ENCODE measurements around the gene TOB2. TPM values are rescaled to one million over a fixed set of nuclear protein-coding genes. Genes with fewer than 3 reads are reported as not detected.
"Not testable (repeated sequence)": the region's sequence is repeated elsewhere in the genome, so short reads cannot be mapped to it uniquely, and the experiment has no call there.

TOB2 gene
- total RNA-seq, 2 experiments from 2014 or later: 26.5 to 32.3 TPM

DNA sequence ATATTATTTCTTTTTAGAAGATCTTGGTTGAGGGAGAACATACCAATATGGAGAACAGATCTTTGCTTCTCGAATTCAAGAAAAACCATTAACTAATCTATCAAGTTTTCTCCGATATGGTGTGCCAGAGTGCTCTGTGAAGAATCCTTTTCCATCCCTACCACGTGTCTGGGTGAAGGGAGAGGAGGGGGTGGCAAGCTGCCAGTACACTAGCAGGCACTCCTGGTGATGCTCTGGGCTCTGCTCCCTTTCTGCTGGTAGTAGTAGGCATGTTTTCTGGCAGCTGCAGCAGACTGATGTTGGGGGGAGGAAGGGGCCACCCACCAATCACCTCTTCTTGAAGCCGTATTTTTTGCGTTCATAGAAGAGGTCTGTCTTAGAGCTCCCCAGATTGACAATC, 13.5 kb upstream of the TOB2 start:
- POLR2A ChIA-PET: interaction anchor here (0.7 to 0.9 kb wide), 3 partner anchors 9 to 37 kb away, joined by 3 to 5 read pairs (median 4); partner anchors contain the start of genes ACO2 and PHF5A
- H3K27me3 Mint-ChIP-seq; CTCF ChIA-PET; H3K4me1 Mint-ChIP-seq; intact Hi-C loops (cut with DNase I, micrococcal nuclease); ATAC-seq; H3K9me3 Mint-ChIP-seq (ENCODE audit: low read depth); H3K4me3 Mint-ChIP-seq; DNase-seq: not testable (repeated sequence)
- Mint-ChIP-seq H3K36me3 (ENCODE audit: low read depth) (peaks cover 49% of the 10 kb centered on the region), H3K27ac (peak overlapping the region; percentile 6)

DNA sequence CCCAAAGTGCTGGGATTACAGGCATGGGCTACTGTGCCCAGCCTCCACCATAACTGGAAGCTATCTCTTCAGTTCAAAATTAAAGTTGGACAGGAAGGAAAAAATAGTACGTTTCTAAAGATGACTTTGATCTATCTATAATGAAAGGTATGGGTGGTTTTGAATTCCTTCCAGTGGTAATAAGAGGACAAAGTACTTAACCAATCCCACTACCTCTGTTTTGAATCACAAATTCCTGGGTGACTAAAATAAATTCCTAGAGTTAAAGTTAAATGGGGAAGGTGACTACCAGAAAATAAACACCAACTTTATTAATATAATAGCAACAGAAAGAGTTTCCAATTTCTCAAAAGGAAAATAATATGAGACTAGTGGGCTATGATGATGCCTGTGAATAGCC, 12.8 kb upstream of the TOB2 start:
- intact Hi-C loops (cut with DNase I, micrococcal nuclease): no loop called here
- no peaks in the 10 kb centered on the region for H3K4me1 Mint-ChIP-seq
- ChIA-PET POLR2A (interaction anchor here (0.9 kb wide), 1 partner anchor 9 kb away, joined by 3 read pairs; the partner anchor contains the start of genes ACO2 and PHF5A), CTCF (interaction anchor here (0.8 kb wide), 1 partner anchor 10 kb away, joined by 3 read pairs; no protein-coding TSS in a partner anchor)
- H3K9me3 Mint-ChIP-seq (ENCODE audit: low read depth): no peaks in the 10 kb centered on the region
- no peak overlapping the region for H3K27ac Mint-ChIP-seq
- H3K27me3 Mint-ChIP-seq: no peaks in the 10 kb centered on the region
- no peak for ATAC-seq
- peaks cover 45% of the 10 kb centered on the region for H3K36me3 Mint-ChIP-seq (ENCODE audit: low read depth)
- no peak overlapping the region for H3K4me3 Mint-ChIP-seq
- DNase-seq: no peak

- Mint-ChIP-seq H3K27ac (no peak overlapping the region), H3K27me3 (no peaks in the 10 kb centered on the region), H3K4me1 (peaks cover 1% of the 10 kb centered on the region), H3K9me3 (ENCODE audit: low read depth) (no peaks in the 10 kb centered on the region), H3K4me3 (no peak overlapping the region), H3K36me3 (ENCODE audit: low read depth) (peaks cover 37% of the 10 kb centered on the region)
- CTCF ChIA-PET: interaction anchor here (0.6 to 1.3 kb wide), 3 partner anchors 10 to 158 kb away, joined by 3 read pairs; partner anchors contain the start of gene PHF5A
- intact Hi-C loops (cut with DNase I, micrococcal nuclease): no loop called here
- DNase-seq: no peak
- POLR2A ChIA-PET: interaction anchor here (0.7 kb wide), 1 partner anchor 49 kb away, joined by 3 read pairs; no protein-coding TSS in a partner anchor
- no peak for ATAC-seq
These were observed 11.6 kb upstream of the TOB2 start for GRCh38 chr22:41458161-41458728.

- Mint-ChIP-seq H3K27me3 (no peaks in the 10 kb centered on the region), H3K9me3 (ENCODE audit: low read depth) (no peaks in the 10 kb centered on the region), H3K4me1 (peaks cover 8% of the 10 kb centered on the region), H3K27ac (peak overlapping the region; percentile 97), H3K4me3 (peak overlapping the region; percentile 86), H3K36me3 (ENCODE audit: low read depth) (peaks cover 16% of the 10 kb centered on the region)
- peak; percentile 95 for DNase-seq
- intact Hi-C loops (cut with DNase I, micrococcal nuclease): loop anchor here (1.0 to 10.0 kb wide), 14 partner anchors 20 to 1167 kb away; partner anchors contain the start of genes DESI1 (in 2 of the 2), PHF5A (in 2 of the 2), XRCC6 (in 2 of the 2) and L3MBTL2 (in 1 of the 2)
- ChIA-PET CTCF (interaction anchor here (0.7 to 3.8 kb wide), 4 partner anchors 15 to 53 kb away, joined by 3 to 22 read pairs (median 8); partner anchors contain the start of genes ACO2 and PHF5A), POLR2A (interaction anchor here (0.6 to 2.1 kb wide), 11 partner anchors 9 to 520 kb away, joined by 3 to 27 read pairs (median 3); partner anchors contain the start of genes ACO2, PHF5A, PMM1 and RANGAP1)
- peak; percentile 73 for ATAC-seq
These were observed 1.7 kb upstream of the TOB2 start for GRCh38 chr22:41448189-41448808.

DNA sequence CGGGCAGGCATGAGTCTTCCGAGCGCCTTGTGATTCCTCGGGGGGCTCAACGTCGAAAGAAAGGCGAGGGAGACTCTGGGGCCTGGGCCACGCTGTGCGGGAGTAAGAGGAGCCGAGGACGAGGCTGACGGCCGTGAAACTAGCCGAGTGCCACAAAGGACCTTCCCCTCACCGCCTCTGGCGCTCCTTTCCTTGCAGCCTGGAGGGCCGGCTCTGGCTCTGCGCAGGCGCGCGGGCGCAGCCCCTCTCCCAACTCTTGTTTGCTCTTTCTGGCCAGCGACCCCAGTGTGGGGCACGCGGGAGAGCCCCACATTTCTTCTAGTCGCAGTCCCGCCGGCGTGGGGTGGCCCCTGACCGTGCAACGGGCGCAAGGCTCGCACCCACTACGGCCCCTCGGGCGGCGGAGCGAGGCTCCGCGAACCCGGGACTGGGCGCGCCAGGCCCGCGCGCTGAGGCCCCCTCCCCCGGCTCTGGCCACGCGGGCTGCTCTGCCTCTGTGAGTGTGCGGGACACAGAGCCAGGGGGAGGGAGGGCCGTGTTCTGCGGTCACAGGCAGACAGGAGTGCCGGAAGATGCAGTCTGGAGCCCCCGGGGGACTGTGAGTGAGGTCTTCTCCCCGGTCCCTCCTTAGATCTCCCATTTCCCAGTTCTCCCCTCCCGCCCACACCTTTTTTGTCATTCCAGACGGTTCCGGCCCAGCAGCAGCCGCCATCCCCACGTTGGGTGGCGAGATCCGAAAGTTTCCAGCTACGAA, 1.0 kb upstream of the TOB2 start:
- no peaks in the 10 kb centered on the region for H3K9me3 Mint-ChIP-seq (ENCODE audit: low read depth)
- H3K27ac Mint-ChIP-seq: peak overlapping the region; percentile 97
- no peaks in the 10 kb centered on the region for H3K27me3 Mint-ChIP-seq
- peaks cover 23% of the 10 kb centered on the region for H3K36me3 Mint-ChIP-seq (ENCODE audit: low read depth)
- POLR2A ChIA-PET: interaction anchor here (0.6 to 2.9 kb wide), 14 partner anchors 9 to 1167 kb away, joined by 3 to 53 read pairs (median 5); partner anchors contain the start of genes ACO2, PHF5A, PMM1 and POLDIP3
- intact Hi-C loops (cut with DNase I, micrococcal nuclease): loop anchor here (1.0 to 10.0 kb wide), 16 partner anchors 21 to 1167 kb away; partner anchors contain the start of genes DESI1 (in 2 of the 2), PHF5A (in 2 of the 2), ST13 (in 2 of the 2) and XRCC6 (in 2 of the 2)
- H3K4me3 Mint-ChIP-seq: peak overlapping the region; percentile 86
- peaks cover 13% of the 10 kb centered on the region for H3K4me1 Mint-ChIP-seq
- peak; percentile 75 for DNase-seq
- ATAC-seq: no peak
- CTCF ChIA-PET: interaction anchor here (0.7 to 3.9 kb wide), 4 partner anchors 16 to 45 kb away, joined by 6 to 22 read pairs (median 13); partner anchors contain the start of genes ACO2 and PHF5A

DNA sequence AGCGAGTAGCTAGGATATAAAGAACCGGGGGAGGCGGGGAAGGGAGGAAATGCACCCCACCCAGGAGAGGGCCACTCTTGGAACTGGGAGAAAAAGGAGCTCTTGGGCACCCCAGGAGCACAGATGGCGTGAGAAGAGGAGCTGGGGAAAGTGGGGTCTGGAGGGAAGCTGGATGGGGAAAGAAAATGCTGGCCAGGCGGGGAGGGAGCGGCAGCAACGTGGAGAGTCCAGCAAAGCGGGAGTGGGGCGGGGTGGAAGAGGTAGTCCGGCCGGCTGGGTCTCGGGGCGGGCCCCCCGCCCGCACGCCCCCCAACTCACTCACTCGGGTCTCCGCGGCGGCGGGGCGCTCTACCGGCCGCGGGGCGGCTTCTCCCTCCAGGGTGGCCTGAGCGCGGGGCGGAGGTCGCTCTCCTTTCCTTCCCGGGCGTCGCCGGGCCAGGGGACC, 522 bp downstream of the TOB2 start:
- POLR2A ChIA-PET: interaction anchor here (0.6 to 2.9 kb wide), 12 partner anchors 9 to 413 kb away, joined by 3 to 53 read pairs (median 5); partner anchors contain the start of genes ACO2, DESI1, PHF5A and PMM1
- CTCF ChIA-PET: interaction anchor here (0.6 to 3.9 kb wide), 5 partner anchors 23 to 53 kb away, joined by 3 to 22 read pairs (median 3); partner anchors contain the start of genes ACO2 and PHF5A
- DNase-seq (no peak), ATAC-seq (no peak)
- H3K9me3 Mint-ChIP-seq (ENCODE audit: low read depth): no peaks in the 10 kb centered on the region
- intact Hi-C loops (cut with DNase I, micrococcal nuclease): loop anchor here (1.0 to 10.0 kb wide), 9 partner anchors 43 to 1169 kb away; partner anchors contain the start of genes DESI1 (in 1 of the 2), EP300 (in 1 of the 2), NAGA (in 1 of the 2) and PHETA2 (in 1 of the 2)
- H3K36me3 Mint-ChIP-seq (ENCODE audit: low read depth): peaks cover 25% of the 10 kb centered on the region
- H3K4me3 Mint-ChIP-seq: peak overlapping the region; percentile 86
- peak overlapping the region; percentile 97 for H3K27ac Mint-ChIP-seq
- H3K4me1 Mint-ChIP-seq: peaks cover 17% of the 10 kb centered on the region
- H3K27me3 Mint-ChIP-seq: no peaks in the 10 kb centered on the region

DNA sequence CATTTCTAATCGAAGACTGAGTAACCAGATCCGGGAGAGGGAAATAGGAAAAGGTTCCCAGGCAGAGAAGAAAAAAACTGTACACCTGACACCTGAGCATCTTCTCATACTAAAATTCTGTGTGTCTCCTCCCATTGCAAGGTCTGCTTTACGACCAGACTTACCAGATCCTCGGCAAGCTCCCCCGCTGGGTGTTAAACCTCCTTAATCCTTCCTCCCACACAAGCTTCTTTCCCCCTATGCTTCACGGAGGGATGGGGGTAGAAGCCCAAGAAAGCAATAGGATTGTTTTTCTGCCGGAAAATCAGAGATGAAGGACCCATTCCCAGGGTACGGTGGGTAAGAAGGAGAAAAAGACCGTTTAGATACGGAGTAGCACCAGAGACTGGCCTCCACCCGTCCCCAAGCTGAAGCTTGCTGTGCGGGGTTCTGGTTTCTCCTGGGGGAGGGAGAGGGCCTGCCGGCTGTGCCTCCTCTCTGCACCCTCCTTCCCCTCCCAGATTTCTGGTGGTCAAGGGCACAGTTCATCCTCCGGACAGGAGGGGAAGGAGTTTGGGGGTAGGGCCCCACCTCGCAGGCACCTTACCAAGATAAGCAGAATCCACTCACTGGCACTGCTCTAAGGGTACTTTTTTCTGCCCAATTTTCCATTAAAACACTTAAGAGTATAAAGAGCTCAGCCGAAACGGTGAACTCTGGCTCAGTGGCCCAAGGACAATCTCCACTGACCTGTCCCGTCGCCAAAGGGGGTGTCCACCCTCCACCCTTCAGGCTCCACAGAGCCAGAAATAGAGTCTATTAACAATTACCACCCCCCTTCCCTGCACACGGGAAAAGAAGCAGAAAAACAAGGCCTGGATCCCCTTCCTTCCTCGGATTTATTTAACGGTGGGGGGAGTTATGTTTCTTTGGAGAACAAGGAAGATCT, 1.2 kb downstream of the TOB2 start:
- CTCF ChIA-PET: interaction anchor here (0.7 to 3.9 kb wide), 10 partner anchors 16 to 87 kb away, joined by 3 to 22 read pairs (median 3); partner anchors contain the start of genes ACO2 and PHF5A
- Mint-ChIP-seq H3K4me1 (peaks cover 17% of the 10 kb centered on the region), H3K4me3 (peak overlapping the region; percentile 86), H3K9me3 (ENCODE audit: low read depth) (no peaks in the 10 kb centered on the region), H3K36me3 (ENCODE audit: low read depth) (peaks cover 25% of the 10 kb centered on the region), H3K27me3 (no peaks in the 10 kb centered on the region), H3K27ac (peak overlapping the region; percentile 90)
- POLR2A ChIA-PET: interaction anchor here (0.6 to 2.9 kb wide), 10 partner anchors 8 to 1170 kb away, joined by 3 to 53 read pairs (median 6); partner anchors contain the start of genes ACO2, PHF5A, PMM1 and RANGAP1
- DNase-seq (peak; percentile 61), ATAC-seq (no peak)
- intact Hi-C loops (cut with DNase I, micrococcal nuclease): loop anchor here (1.0 to 10.0 kb wide), 10 partner anchors 41 to 1169 kb away; partner anchors contain the start of genes RANGAP1 (in 2 of the 2), DESI1 (in 1 of the 2), EP300 (in 1 of the 2) and NAGA (in 1 of the 2)

GRCh38 chr22:41444360-41445128, 2.1 kb downstream of the TOB2 start:
- ChIA-PET POLR2A (interaction anchor here (0.6 to 2.9 kb wide), 6 partner anchors 24 to 1171 kb away, joined by 3 to 53 read pairs (median 6); partner anchors contain the start of genes ACO2, PHF5A, RANGAP1 and TEF), CTCF (interaction anchor here (0.7 to 3.9 kb wide), 6 partner anchors 17 to 88 kb away, joined by 3 to 17 read pairs (median 3); partner anchors contain the start of genes ACO2 and PHF5A)
- Mint-ChIP-seq H3K4me1 (peaks cover 17% of the 10 kb centered on the region), H3K27me3 (no peaks in the 10 kb centered on the region), H3K4me3 (peak overlapping the region; percentile 86), H3K27ac (peak overlapping the region; percentile 90), H3K36me3 (ENCODE audit: low read depth) (peaks cover 25% of the 10 kb centered on the region), H3K9me3 (ENCODE audit: low read depth) (no peaks in the 10 kb centered on the region)
- DNase-seq (peak; percentile 93), ATAC-seq (peak; percentile 62)
- intact Hi-C loops (cut with DNase I, micrococcal nuclease): loop anchor here (1.0 to 10.0 kb wide), 9 partner anchors 40 to 1170 kb away; partner anchors contain the start of genes DESI1 (in 1 of the 2), NAGA (in 1 of the 2), PHETA2 (in 1 of the 2) and POLDIP3 (in 1 of the 2)
